PC-3 (cell line): ENCODE results near the gene MYLK2. TPM values are rescaled to one million over a fixed set of nuclear protein-coding genes. Genes with fewer than 3 reads are reported as not detected.
"Not testable (repeated sequence)": the region's sequence is repeated elsewhere in the genome, so short reads cannot be mapped to it uniquely, and the experiment has no call there.

Experiments used
- ATAC-seq: fragments of 200-7000 bp; cut with Tn5 transposase; 2 replicates; pipeline ENCODE4 v1.9.1; 2020; ENCODE audit warnings: mild to moderate bottlenecking, moderate library complexity
- BruUV-seq: library from RNA; stranded (reverse); fragments of 400-500 nt; replicated peaks from 2 replicates; lab custom pipeline; 2021; lab: Mats Ljungman, UMichigan
- CTCF ChIA-PET: fragments of 300-600 bp; sonication (Branson Sonifier 250); formaldehyde crosslinking; loops from one replicate; lab custom pipeline; 2022; ENCODE audit warnings: antibody characterized with exemption; lab: Charles Lee
- POLR2A ChIA-PET: fragments of 300-600 bp; sonication (Branson Sonifier 250); formaldehyde crosslinking; loops from one replicate; lab custom pipeline; 2022; ENCODE audit warnings: antibody characterized with exemption; ENCODE audit not compliant: unreplicated experiment; lab: Charles Lee
- DNase-seq: peaks from one replicate; pipeline ENCODE4 v3.0.0-alpha.2; 2015
- H2AFZ ChIP-seq: fragments of 300-600 bp; sonication (generic); 2 replicates; pipeline ENCODE4 v1.6.0; 2016; ENCODE audit warnings: antibody characterized with exemption, low read length
- H3F3A ChIP-seq: fragments of 300-600 bp; sonication (generic); one replicate; pipeline ENCODE4 v1.6.0; 2017; ENCODE audit warnings: antibody characterized with exemption, low read length, control low read depth, mild to moderate bottlenecking; ENCODE audit not compliant: unreplicated experiment
- H3K27ac ChIP-seq: fragments of 300-600 bp; sonication (generic); 2 replicates; pipeline ENCODE4 v1.5.1; 2016; ENCODE audit warnings: mild to moderate bottlenecking, low read length
- H3K27me3 ChIP-seq: fragments of 300-600 bp; sonication (generic); 2 replicates; pipeline ENCODE4 v1.6.1; 2016; ENCODE audit warnings: low read length, mixed read lengths
- H3K36me3 ChIP-seq: fragments of 300-600 bp; sonication (generic); 2 replicates; pipeline ENCODE4 v1.6.1; 2016; ENCODE audit warnings: low read depth, mixed run types, low read length, mixed read lengths
- H3K4me1 ChIP-seq: fragments of 300-600 bp; sonication (generic); 2 replicates; pipeline ENCODE4 v1.5.1; 2016; ENCODE audit warnings: low read length; ENCODE audit not compliant: insufficient read depth
- H3K4me2 ChIP-seq: fragments of 300-600 bp; sonication (generic); 2 replicates; pipeline ENCODE4 v1.6.0; 2016; ENCODE audit warnings: low read length
- H3K4me3 ChIP-seq: fragments of 300-600 bp; sonication (generic); 2 replicates; pipeline ENCODE4 v1.5.1; 2016; ENCODE audit warnings: mild to moderate bottlenecking, low read length, mixed read lengths
- H3K79me2 ChIP-seq: fragments of 300-600 bp; sonication (generic); 2 replicates; pipeline ENCODE4 v1.6.1; 2017; ENCODE audit warnings: low read length, mixed read lengths
- H3K9ac ChIP-seq: fragments of 300-600 bp; sonication (generic); 2 replicates; pipeline ENCODE4 v1.6.0; 2016; ENCODE audit warnings: mild to moderate bottlenecking, low read length
- H3K9me2 ChIP-seq: fragments of 300-600 bp; sonication (generic); replicated peaks from 2 replicates; pipeline ENCODE4 v1.6.1; 2016; ENCODE audit warnings: mixed run types, low read length, mixed read lengths
- H3K9me3 ChIP-seq: fragments of 300-600 bp; sonication (generic); 2 replicates; pipeline ENCODE4 v1.6.1; 2016; ENCODE audit warnings: low read length, mixed read lengths
- H4K20me1 ChIP-seq: fragments of 300-600 bp; sonication (generic); 2 replicates; pipeline ENCODE4 v1.6.1; 2016; ENCODE audit warnings: low read length, mixed read lengths
- CTCF ChIP-seq: fragments of 300-600 bp; sonication (generic); conservative IDR thresholded peaks from 2 replicates; pipeline ENCODE4 v1.5.1; 2017; ENCODE audit warnings: antibody characterized with exemption, low read depth, mild to moderate bottlenecking, low read length
- EZH2 ChIP-seq: fragments of 300-600 bp; sonication (generic); IDR thresholded peaks from one replicate; pipeline ENCODE4 v1.6.1; 2017; ENCODE audit warnings: antibody characterized with exemption, mild to moderate bottlenecking, low read length; ENCODE audit not compliant: unreplicated experiment
- EZH2phosphoT487 ChIP-seq: fragments of 300-600 bp; sonication (generic); IDR thresholded peaks from 2 replicates; pipeline ENCODE4 v1.6.1; 2018; ENCODE audit warnings: mild to moderate bottlenecking, antibody characterized with exemption, low read length, borderline replicate concordance
- intact Hi-C: fragments of 100-400 bp; cut with micrococcal nuclease; formaldehyde crosslinking; loops from 2 replicates; pipeline ENCODE4 v1.9.0; 2023
- total RNA-seq: library from RNA; depleted of rRNA; stranded (reverse); fragments of >200 nt; gene quantifications from 2 replicates; pipeline ENCODE4 v1.2.3, GENCODE V29; 2014

The MYLK2 gene
- total RNA-seq, 1 experiment from 2014 or later, result 1.7 TPM

GRCh38 chr20:31827059-31827458, 7.9 kb downstream of the MYLK2 start:
- Histone ChIP-seq H3K27ac (no peak overlapping the region), H3K9ac (no peak overlapping the region), H3K27me3 (no peaks in the 10 kb centered on the region), H3K9me3 (no peaks in the 10 kb centered on the region), H3K4me1 (no peaks in the 10 kb centered on the region), H3K9me2 (no peaks in the 10 kb centered on the region), H2AFZ (no peak overlapping the region), H3K36me3 (no peaks in the 10 kb centered on the region), H3K79me2 (no peaks in the 10 kb centered on the region), H3K4me3 (no peak overlapping the region), H3K4me2 (no peak overlapping the region), H4K20me1 (no peaks in the 10 kb centered on the region), H3F3A (no peaks in the 10 kb centered on the region)
- CTCF ChIA-PET, result no interaction called here
- TF ChIP-seq CTCF (no peak), EZH2phosphoT487 (no peak), EZH2 (no peak)
- ATAC-seq, result no peak
- DNase-seq, result no peak
- POLR2A ChIA-PET, result no interaction called here
- intact Hi-C loops, result no loop called here
- BruUV-seq, result no TSS peak

DNA sequence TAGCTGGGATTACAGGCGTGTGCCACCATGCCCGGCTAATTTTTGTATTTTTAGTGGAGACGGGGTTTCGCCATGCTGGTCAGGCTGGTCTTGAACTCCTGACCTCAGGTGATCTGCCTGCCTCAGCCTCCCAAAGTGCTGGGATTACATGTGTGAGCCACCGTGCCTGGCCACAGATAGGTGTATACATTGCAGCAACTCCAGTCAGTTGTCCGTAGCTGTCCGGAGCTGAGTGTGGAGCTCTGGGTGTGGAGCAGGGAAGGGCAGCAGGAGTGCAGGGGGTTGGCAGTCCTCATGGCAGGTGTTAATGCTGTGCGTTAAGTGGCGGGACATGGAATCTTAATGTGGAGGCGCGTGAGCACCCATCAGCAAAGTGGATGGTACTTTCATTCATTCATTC, 8.9 kb downstream of the MYLK2 start:
- BruUV-seq, H3K9ac ChIP-seq, POLR2A ChIA-PET, H4K20me1 ChIP-seq, H3K27ac ChIP-seq, H3K9me2 ChIP-seq, H3K4me3 ChIP-seq, ATAC-seq, H3F3A ChIP-seq, H3K36me3 ChIP-seq, DNase-seq, H3K4me1 ChIP-seq, H3K27me3 ChIP-seq, H3K4me2 ChIP-seq, intact Hi-C loops, H3K9me3 ChIP-seq, H3K79me2 ChIP-seq, H2AFZ ChIP-seq: not testable (repeated sequence)
- CTCF ChIA-PET, result interaction anchor here (0.7 kb wide), 1 partner anchor 270 kb away, joined by 14 read pairs; no protein-coding TSS in a partner anchor

DNA sequence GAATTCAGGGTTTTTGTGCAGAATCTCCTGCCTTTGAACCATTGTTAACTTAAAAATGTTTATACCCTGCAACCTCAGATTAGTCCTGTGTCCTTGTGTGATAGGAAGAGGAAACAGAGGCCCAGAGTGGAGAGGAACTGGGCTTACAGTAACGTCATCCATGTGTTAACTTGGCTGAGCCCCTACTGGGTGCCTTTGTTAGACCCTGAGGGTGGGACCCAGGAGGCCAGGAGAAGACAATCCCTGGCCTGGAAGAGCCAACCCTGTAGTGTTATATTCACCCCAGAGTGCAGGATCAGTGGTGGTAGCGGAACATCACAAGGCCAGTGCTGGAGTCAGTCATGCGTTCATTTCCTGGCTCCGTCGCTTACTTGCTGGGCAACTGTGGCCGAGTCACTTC, 10.6 kb downstream of the MYLK2 start:
- no peaks in the 10 kb centered on the region for H3K9me3 ChIP-seq
- ATAC-seq (no peak), DNase-seq (no peak)
- ChIA-PET CTCF (no interaction called here), POLR2A (no interaction called here)
- TF ChIP-seq EZH2 (no peak), EZH2phosphoT487 (no peak), CTCF (no peak)
- no peak overlapping the region for H3K4me3 ChIP-seq
- no peak overlapping the region for H3K4me2 ChIP-seq
- no peaks in the 10 kb centered on the region for H3K36me3 ChIP-seq
- no TSS peak for BruUV-seq
- H3K27ac ChIP-seq, result no peak overlapping the region
- H3K27me3 ChIP-seq, result no peaks in the 10 kb centered on the region
- H2AFZ ChIP-seq, result no peak overlapping the region
- H3K9ac ChIP-seq, result no peak overlapping the region
- no peaks in the 10 kb centered on the region for H3K4me1 ChIP-seq
- H4K20me1 ChIP-seq, result no peaks in the 10 kb centered on the region
- H3F3A ChIP-seq, result no peaks in the 10 kb centered on the region
- intact Hi-C loops, result no loop called here
- H3K79me2 ChIP-seq, result no peaks in the 10 kb centered on the region
- H3K9me2 ChIP-seq, result no peaks in the 10 kb centered on the region
